Colonic mucosa (tissue), 4 donors: Measurements from ENCODE around the gene GXYLT2. TPM values are rescaled to one million over a fixed set of nuclear protein-coding genes. Genes with fewer than 3 reads are reported as not detected.

Source experiments
- DNase-seq: peaks from one replicate; pipeline ENCODE4 v3.0.0-alpha.2; 2020
- H3K27ac ChIP-seq: fragments of 200-600 bp; one replicate; pipeline ENCODE4 v1.8.0; 2021
- H3K27me3 ChIP-seq: fragments of 200-600 bp; one replicate; pipeline ENCODE4 v1.8.0; 2021
- H3K36me3 ChIP-seq: fragments of 200-600 bp; one replicate; pipeline ENCODE4 v1.8.0; 2021
- H3K4me1 ChIP-seq: fragments of 200-600 bp; one replicate; pipeline ENCODE4 v1.8.0; 2021; ENCODE audit warnings: mild to moderate bottlenecking
- H3K4me3 ChIP-seq: fragments of 200-600 bp; one replicate; pipeline ENCODE4 v1.8.0; 2021
- H3K9ac ChIP-seq, 2 donors: one replicate each; pipeline ENCODE4 v1.7.0; 2013; ENCODE audit warnings: control low read depth in 2 of 2, low read depth in 2 of 2, low read length in 2 of 2
- H3K9me3 ChIP-seq: fragments of 200-600 bp; one replicate; pipeline ENCODE4 v1.8.0; 2021
- CTCF ChIP-seq: fragments of 200-600 bp; IDR thresholded peaks from one replicate; pipeline ENCODE4 v1.8.0; 2022; ENCODE audit warnings: antibody characterized with exemption, mild to moderate bottlenecking
- intact Hi-C: fragments of 100-400 bp; cut with DNase I; formaldehyde crosslinking; loops from one replicate; pipeline ENCODE4 v1.14.1; 2022
- total RNA-seq, 2 donors: library from RNA; stranded (reverse); fragmentation: NEBNext Ultra II Directional in 1 of 2; extraction: Animal tissue kit (Norgen Biotek cat#: 25700) in 1 of 2; gene quantifications; one replicate each; pipeline ENCODE4 v1.2.1, GENCODE V29; 2021
- donor health status: healthy.
- donor health status: DM: no; HTN: no; CAD: no.
- donor health status: DM: no; HTN: no; CAD: no.

GXYLT2 gene
- total RNA-seq, 2 donors from 2014 or later, result 7.3 to 8.4 TPM

- Histone ChIP-seq H3K36me3 (no peaks in the 10 kb centered on the region), H3K9ac (no peak overlapping the region), H3K9me3 (no peaks in the 10 kb centered on the region), H3K4me3 (no peak overlapping the region), H3K4me1 (peaks cover 10% of the 10 kb centered on the region), H3K27me3 (no peaks in the 10 kb centered on the region), H3K27ac (no peak overlapping the region)
- DNase-seq, result no peak
- no peak for TF ChIP-seq CTCF
- intact Hi-C loops, result no loop called here
Measured at GRCh38 chr3:72993391-72993790, 105.5 kb downstream of the GXYLT2 start.

- intact Hi-C loops, result loop anchor here (5.0 kb wide), 1 partner anchor 48 kb away; no protein-coding TSS in a partner anchor
- TF ChIP-seq CTCF, result no peak
- peak overlapping the region; percentile 95 for H3K27ac ChIP-seq
- peak overlapping the region in 1 of 2 donors; percentile 51 for H3K9ac ChIP-seq
- no peaks in the 10 kb centered on the region for H3K36me3 ChIP-seq
- no peaks in the 10 kb centered on the region for H3K27me3 ChIP-seq
- no peak overlapping the region for H3K4me3 ChIP-seq
- peaks cover 20% of the 10 kb centered on the region for H3K4me1 ChIP-seq
- peak; percentile 43 for DNase-seq
- no peaks in the 10 kb centered on the region for H3K9me3 ChIP-seq
Measured at GRCh38 chr3:72995337-72995736, 107.5 kb downstream of the GXYLT2 start.

GRCh38 chr3:72996121-72996472 is 108.3 kb downstream of the GXYLT2 start:
- H3K27ac ChIP-seq, result peak overlapping the region; percentile 95
- no peaks in the 10 kb centered on the region for H3K36me3 ChIP-seq
- no peaks in the 10 kb centered on the region for H3K27me3 ChIP-seq
- peak; percentile 63 for DNase-seq
- intact Hi-C loops, result loop anchor here (5.0 kb wide), 1 partner anchor 49 kb away; no protein-coding TSS in a partner anchor
- H3K9ac ChIP-seq, result peak overlapping the region; percentile 67 to 77
- TF ChIP-seq CTCF, result no peak
- H3K4me3 ChIP-seq, result peak overlapping the region; percentile 79
- H3K9me3 ChIP-seq, result no peaks in the 10 kb centered on the region
- peaks cover 20% of the 10 kb centered on the region for H3K4me1 ChIP-seq

- intact Hi-C loops, result loop anchor here (5.0 kb wide), 1 partner anchor 49 kb away; no protein-coding TSS in a partner anchor
- H3K27ac ChIP-seq, result peak within 1 kb of the TSS; percentile 95
- peak within 1 kb of the TSS; percentile 75 to 77 for H3K9ac ChIP-seq
- H3K4me1 ChIP-seq, result peaks cover 20% of the 10 kb centered on the region
- H3K9me3 ChIP-seq, result no peaks in the 10 kb centered on the region
- peak; percentile 88 for DNase-seq
- H3K27me3 ChIP-seq, result no peaks in the 10 kb centered on the region
- TF ChIP-seq CTCF, result no peak
- H3K36me3 ChIP-seq, result no peaks in the 10 kb centered on the region
- H3K4me3 ChIP-seq, result peak within 1 kb of the TSS; percentile 79
Measured at GRCh38 chr3:72996473-72997333, 108.9 kb downstream of the GXYLT2 start, which contains the start of gene PPP4R2. Gene PPP4R2, plus strand, starts transcription at chr3:72996811. Its CDS starts 227 bp downstream, at chr3:72997038.

GRCh38 chr3:72997421-72997961 is 109.6 kb downstream of the GXYLT2 start:
- Histone ChIP-seq H3K36me3 (no peaks in the 10 kb centered on the region), H3K27me3 (no peaks in the 10 kb centered on the region), H3K9ac (peak overlapping the region; percentile 75 to 77), H3K4me3 (peak overlapping the region; percentile 79), H3K4me1 (peaks cover 20% of the 10 kb centered on the region), H3K27ac (peak overlapping the region; percentile 95), H3K9me3 (no peaks in the 10 kb centered on the region)
- intact Hi-C loops, result loop anchor here (5.0 kb wide), 1 partner anchor 50 kb away; no protein-coding TSS in a partner anchor
- TF ChIP-seq CTCF, result peak; percentile 35
- DNase-seq, result peak; percentile 40
